Right kidney (tissue), 1 donor: Measurements from ENCODE around the gene NME4.
"Not testable (repeated sequence)": the region's sequence is repeated elsewhere in the genome, so short reads cannot be mapped to it uniquely, and the experiment has no call there.

Source experiments
- DNase-seq: peaks from one replicate; pipeline ENCODE4 v3.0.0-alpha.2; 2016

NME4 gene

GRCh38 chr16:375927-376816 is 20.8 kb upstream of the NME4 start:
- no peak for DNase-seq

- no peak for DNase-seq
These were observed 20.1 kb upstream of the NME4 start for GRCh38 chr16:376817-377418.

DNA sequence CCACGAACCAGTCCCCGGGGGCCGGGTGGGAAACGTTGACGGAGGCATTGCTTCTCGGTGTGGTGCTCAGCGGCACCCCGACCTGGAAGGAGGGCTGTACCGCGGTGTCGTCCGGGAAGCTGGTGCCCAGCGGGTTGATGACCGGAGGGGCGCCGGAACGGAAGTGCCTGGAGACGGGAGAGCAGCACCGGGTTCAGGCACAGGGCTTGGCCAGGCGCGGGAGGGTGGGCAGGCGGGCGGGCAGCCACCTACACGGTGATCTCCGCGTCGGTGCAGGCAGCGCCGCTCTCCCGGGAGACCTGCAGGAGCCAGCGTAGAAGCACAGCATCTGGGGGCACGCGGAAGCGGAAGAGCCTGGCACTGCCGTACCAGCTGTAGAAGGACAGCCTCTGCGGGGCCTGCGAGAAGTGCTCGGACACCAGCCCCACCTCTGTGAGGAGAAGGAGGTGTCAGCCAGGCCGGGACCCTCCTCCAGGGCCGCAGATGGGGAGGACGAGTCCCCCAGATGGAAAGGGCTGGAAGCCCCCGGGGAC is 19.5 kb upstream of the NME4 start:
- DNase-seq: no peak

DNA sequence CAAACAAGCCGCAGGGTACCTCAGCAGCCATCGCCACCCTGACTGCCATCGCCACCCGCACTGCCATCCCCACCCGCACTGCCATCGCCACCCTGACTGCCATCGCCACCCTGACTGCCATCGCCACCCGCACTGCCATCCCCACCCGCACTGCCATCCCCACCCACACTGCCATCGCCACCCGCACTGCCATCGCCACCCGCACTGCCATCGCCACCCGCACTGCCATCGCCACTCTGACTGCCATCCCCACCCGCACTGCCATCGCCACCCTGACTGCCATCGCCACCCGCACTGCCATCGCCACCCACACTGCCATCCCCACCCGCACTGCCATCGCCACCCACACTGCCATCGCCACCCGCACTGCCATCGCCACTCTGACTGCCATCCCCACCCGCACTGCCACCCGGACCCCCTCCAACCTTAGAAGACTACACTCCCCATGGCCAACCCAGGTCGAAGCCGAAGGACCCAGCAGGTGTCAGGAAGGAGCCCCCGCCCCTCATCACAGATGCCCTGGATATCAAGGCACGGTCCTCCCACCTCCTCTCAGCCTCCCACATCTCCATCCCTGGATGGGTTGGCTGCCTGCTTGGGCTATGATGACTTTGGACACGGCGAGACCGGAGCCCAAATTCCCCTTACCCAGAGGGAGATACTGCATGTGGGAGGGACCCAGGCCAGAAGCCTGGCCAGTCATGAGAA is 18.7 kb upstream of the NME4 start:
- DNase-seq: not testable (repeated sequence)

DNA sequence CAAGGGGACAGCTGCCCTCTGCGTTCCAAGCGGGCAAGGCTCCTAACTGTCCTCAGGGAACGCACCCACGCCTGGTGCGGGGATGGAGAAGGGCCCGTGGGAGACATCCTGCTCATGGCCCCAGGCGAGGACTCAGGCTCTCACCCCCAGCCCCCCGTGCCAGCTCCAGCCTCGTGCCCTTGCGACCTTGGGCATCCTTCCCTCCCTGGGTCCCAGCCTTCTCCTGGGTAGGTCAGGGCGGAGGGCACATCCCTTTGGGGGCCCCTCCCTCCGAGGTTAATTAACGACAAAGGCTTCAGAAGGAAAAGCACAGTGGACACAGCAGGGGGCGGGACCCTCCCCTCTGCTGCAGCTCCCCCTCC is 18.2 kb upstream of the NME4 start:
- no peak for DNase-seq

GRCh38 chr16:379183-379960 is 17.6 kb upstream of the NME4 start:
- DNase-seq: peak; percentile 34

DNA sequence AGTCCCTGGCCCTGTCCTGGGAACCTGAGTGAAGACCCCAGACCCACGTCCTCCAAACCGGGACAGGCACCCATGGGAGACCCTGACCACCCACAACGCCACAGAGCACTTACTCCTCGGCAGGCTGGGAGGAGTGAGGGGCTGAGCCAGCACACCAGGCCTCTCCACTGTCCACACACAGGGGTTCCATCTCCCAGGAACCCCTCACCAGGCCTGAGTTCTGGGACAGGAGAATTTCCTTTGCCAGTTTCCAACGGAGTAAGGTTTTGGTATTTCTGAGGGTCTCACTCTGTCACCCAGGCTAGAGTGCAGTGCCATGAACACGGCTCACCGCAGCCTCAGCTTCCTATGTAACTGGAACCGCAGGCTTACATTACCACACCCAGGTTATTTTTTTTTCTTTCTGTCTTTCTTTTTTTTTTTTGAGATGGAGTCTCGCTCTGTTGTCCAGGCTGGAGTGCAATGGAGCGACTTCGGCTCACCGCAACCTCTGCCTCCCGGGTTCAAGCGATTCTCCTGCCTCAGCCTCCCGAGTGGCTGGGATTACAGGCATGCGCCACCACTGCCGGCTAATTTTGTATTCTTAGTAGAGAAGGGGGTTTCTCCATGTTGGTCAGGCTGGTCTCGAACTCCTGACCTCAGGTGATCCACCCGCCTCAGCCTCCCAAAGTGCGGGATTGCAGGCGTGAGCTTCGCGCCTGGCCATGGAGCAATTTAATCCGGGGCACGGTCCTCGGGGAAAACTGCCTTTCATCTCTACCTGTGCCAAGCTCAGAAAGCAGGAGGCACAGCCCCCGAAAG is 16.8 kb upstream of the NME4 start:
- DNase-seq: no peak

GRCh38 chr16:380762-381011 is 16.3 kb upstream of the NME4 start:
- DNase-seq: no peak

DNA sequence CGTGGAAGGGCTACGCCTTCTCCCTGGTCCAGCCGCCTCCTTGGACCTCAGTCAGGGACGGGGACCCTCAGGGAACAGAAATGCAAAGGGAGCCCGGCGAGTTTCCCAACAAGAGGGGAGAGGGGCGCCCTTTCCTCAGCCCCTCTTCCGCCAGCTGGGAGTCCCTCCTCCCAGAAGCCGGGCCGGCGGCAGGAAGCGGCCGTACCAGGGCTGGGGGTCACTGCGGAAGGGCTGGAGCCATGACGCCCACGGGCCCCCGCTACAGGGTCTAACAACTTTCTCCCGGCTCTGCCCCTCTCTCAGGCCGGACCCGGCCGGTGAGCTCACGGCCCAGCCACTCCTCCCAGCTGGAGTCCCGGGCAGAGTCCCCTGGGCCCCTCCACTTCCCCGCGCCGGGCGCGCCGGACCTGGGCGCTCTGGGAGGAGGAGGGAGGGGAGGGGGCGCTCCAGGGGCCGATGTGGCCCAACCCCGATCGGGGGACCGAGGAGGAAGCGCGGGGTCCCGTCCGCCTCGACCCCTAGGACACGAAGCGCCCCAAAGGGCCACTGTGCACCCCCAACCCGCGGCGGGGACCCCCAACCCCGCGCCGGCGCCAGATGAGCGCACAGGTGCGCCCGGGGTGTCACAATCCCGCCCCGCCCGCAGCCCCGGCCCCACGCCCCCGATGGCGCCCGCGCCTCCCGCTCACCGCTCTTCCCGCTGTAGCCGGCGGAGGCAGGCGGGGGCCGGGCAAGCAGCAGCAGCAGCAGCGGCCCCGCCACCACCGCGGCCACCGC is 15.8 kb upstream of the NME4 start:
- peak; percentile 68 for DNase-seq

- peak; percentile 69 for DNase-seq
These were observed 14.9 kb upstream of the NME4 start, which contains the start of gene PGAP6 for GRCh38 chr16:381789-382717. Gene PGAP6, minus strand, starts transcription at chr16:381978. Its CDS starts 157 bp downstream, at chr16:381821.

GRCh38 chr16:383326-384051 is 13.5 kb upstream of the NME4 start:
- DNase-seq: peak; percentile 61

DNA sequence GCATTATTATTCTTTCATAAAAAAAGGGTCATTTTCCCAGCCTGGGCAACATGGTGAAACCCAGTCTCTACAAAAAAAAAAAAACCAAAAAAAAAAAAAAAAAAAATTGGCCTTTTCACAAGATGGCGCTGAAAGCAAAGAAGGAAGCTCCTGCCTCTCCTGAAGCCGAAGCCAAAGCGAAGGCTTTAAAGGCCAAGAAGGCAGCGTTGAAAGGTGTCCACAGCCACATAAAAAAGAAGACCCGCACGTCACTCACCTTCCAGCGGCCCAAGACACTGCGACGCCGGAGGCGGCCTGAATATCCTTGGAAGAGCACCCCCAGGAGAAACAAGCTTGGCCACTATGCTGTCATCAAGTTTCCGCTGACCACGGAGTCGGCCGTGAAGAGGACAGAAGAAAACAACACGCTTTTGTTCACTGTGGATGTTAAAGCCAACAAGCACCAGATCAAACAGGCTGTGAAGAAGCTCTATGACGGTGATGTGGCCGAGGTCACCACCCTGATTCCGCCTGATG is 10.3 kb upstream of the NME4 start:
- DNase-seq: no peak

DNA sequence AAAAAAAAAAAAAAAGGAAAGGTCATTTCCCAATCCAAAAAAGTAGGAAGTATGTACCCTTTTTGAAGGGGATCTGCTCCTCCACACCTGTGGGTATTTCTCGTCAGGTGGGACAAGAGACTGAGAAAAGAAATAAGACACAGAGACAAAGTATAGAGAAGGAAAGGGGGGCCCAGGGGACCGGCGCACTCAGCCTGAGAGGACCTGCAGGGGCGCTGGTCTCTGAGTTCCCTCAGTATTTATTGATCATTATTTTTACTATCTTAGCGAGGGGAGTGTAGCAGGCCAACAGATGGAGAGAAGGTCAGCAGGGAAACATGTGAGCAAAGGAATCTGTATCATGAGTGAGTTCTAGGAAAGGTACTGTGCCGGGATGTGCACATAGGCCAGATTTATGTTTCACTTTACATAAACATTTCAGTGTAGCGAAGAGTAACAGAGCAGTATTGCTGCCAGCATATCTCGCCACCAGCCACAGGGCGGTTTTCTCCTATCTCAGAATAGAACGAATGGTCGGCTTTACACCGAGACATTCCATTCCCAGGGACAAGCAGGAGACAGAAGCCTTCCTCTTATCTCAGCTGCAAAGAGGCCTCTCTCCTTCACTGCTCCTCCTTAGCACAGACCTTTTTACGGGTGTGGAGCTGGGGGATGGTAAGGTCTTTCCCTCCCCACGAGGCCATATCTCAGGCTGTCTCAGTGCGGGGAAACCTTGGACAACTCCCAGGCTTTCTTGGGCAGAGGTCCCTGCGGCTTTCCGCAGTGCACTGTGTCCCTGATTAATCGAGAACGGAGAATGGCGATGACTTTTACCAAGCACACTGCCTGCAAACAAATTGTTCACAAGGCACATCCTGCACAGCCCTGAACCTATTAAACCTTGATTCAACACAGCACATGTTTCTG is 9.0 kb upstream of the NME4 start:
- peak; percentile 38 for DNase-seq

- DNase-seq: no peak
These were observed 7.6 kb upstream of the NME4 start for GRCh38 chr16:389352-389751.

- no peak for DNase-seq
These were observed 5.1 kb upstream of the NME4 start for GRCh38 chr16:391885-392335.

DNA sequence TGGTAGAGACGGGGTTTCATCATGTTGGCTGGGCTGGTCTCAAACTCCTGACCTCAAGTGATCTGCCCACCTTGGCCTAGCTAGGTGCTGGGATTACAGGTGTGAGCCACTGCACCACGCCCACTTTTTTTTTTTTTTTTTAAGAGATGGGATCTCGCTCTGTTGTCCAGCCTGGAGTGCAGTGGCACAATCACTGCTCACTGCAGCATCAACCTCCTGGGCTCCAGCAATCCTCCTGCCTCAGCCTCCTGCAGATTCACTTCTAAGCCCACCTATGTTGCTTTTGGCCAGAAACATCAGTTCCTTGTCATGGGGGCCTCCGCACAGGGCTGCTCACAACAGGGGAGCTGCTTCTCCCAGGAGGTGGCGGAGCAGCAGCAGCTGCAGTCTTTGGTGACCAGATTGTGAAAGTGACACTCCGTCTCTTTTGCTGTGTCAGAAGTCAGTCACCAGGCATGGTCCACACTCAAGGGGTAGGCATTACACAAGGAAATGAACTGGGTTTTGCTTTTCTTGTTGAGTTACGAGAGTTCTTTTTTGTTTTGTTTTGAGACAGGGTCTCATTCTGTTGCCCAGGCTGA is 4.5 kb upstream of the NME4 start:
- DNase-seq: no peak

GRCh38 chr16:396199-396598 is 800 bp upstream of the NME4 start:
- no peak for DNase-seq
